ENCODE measurements around the gene MED25. TPM values are rescaled to one million over a fixed set of nuclear protein-coding genes. Genes with fewer than 3 reads are reported as not detected.

MED25 gene
- total RNA-seq, 4 donors from 2014 or later = 14.4 to 32.2 (median 19.6) TPM

DNA sequence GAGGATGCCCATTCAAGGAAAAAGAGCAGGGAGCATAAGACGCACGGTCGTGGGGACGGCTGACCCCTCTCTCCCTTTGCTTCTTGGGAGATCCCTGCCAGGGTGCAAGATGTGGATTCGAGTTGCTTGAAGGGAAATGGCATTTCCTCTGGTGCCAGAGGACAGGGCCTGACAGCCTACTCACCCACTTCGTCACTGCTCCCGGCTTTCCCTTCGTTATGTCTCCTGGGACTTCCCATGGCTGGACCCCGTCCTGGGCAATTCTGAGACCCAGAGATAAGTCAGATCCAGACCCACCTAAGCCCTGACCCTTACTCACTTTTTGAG, 60.6 kb downstream of the MED25 start:
- no peak for ATAC-seq (ENCODE audit: low FRiP score)
- DNase-seq (ENCODE audit: low spot score) = no peak
- TF ChIP-seq, protein P1, sequence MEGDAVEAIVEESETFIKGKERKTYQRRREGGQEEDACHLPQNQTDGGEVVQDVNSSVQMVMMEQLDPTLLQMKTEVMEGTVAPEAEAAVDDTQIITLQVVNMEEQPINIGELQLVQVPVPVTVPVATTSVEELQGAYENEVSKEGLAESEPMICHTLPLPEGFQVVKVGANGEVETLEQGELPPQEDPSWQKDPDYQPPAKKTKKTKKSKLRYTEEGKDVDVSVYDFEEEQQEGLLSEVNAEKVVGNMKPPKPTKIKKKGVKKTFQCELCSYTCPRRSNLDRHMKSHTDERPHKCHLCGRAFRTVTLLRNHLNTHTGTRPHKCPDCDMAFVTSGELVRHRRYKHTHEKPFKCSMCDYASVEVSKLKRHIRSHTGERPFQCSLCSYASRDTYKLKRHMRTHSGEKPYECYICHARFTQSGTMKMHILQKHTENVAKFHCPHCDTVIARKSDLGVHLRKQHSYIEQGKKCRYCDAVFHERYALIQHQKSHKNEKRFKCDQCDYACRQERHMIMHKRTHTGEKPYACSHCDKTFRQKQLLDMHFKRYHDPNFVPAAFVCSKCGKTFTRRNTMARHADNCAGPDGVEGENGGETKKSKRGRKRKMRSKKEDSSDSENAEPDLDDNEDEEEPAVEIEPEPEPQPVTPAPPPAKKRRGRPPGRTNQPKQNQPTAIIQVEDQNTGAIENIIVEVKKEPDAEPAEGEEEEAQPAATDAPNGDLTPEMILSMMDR (IDR thresholded peaks at IDR 0.05) = no peak

DNA sequence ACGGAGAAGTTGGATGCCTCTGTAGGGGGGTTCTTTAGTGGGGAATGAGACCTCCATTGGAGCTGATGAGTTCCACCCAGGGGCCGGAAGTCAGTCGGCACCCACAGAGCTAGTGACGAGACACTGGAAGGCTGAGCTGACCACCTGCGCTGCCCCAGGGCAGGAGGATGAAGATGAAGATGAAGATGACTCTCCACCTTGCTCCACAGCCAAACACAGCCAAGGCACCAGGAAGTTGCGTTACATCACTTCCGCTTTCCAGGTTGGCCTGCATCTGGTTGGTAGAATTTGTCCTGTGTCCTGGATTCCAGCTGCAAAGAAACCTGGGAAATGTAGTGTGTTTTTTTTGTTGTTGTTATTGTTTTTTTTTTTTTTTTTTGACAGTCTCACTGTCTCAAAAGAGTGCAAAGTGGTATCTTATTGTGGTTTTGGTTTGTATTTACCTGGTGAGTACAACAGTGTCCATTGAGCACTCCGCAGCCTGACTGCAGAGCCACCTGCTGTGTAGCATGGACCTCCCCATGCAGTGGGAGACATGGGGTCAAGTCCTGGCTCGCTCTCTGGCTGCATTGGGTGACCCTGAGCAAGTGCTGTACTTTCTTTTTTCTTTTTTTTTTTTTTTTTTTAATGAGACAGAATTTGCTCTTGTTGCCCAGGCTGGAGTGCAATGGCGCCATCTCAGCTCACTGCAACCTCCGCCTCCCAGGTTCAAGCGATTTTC, 61.3 kb downstream of the MED25 start:
- no peak for ATAC-seq (ENCODE audit: low FRiP score)
- no peak for DNase-seq (ENCODE audit: low spot score)
- TF ChIP-seq, protein P1 (IDR thresholded peaks at IDR 0.05) = no peak

DNA sequence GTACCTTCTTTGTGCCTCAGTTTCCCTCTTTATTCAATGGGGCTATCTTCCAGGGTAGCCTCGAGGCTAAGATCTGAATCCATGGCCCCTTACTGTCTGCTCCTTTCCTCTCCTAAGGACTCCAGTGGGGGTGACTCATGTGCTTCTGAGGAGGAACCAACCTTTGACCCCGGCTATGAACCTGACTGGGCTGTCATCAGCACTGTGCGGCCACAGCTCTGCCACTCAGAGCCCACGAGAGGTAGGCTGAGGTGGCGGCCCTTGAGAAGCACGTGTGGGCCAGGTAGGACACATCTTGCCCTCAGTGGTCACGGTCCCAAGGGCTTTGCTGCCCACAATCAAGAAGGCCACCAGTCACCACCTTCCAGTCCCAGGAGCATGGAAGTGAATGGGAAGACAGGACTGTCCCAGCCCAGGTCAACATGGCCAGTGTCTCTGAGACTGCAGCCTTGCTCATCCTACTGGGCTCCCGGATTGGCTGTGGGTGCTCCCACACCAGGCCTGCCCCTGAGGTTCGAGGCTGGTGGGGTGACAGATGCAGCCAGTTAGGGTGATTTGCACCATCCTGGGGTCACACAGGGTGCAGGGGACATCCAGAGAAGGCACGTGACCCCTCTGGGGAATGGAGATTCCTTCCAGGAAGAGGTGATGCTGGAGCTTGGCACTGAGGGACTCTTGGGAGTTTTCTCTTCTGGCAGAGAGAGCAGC, 62.2 kb downstream of the MED25 start:
- TF ChIP-seq, protein P1 (IDR thresholded peaks at IDR 0.05) = no peak
- no peak for ATAC-seq (ENCODE audit: low FRiP score)
- no peak for DNase-seq (ENCODE audit: low spot score)

DNA sequence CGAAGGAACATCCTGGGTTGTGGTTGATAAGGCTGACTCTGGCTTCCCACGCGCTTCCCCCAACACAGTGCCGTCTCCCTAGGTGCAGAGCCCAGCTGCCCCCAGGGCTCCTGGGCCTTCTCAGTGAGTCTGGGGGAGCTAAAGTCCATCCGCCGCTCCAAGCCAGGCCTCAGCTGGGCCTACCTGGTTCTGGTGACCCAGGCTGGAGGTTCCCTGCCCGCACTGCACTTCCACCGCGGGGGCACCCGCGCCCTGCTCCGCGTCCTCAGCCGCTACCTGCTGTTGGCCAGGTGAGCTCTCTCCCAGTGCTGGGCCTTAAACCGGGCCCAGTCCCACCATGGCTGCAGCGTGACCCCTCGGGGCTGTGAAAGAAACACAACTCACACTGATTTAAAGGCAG, 63.1 kb downstream of the MED25 start:
- TF ChIP-seq, protein P1 (IDR thresholded peaks at IDR 0.05) = no peak
- ATAC-seq (ENCODE audit: low FRiP score) (no peak), DNase-seq (ENCODE audit: low spot score) (no peak)

DNA sequence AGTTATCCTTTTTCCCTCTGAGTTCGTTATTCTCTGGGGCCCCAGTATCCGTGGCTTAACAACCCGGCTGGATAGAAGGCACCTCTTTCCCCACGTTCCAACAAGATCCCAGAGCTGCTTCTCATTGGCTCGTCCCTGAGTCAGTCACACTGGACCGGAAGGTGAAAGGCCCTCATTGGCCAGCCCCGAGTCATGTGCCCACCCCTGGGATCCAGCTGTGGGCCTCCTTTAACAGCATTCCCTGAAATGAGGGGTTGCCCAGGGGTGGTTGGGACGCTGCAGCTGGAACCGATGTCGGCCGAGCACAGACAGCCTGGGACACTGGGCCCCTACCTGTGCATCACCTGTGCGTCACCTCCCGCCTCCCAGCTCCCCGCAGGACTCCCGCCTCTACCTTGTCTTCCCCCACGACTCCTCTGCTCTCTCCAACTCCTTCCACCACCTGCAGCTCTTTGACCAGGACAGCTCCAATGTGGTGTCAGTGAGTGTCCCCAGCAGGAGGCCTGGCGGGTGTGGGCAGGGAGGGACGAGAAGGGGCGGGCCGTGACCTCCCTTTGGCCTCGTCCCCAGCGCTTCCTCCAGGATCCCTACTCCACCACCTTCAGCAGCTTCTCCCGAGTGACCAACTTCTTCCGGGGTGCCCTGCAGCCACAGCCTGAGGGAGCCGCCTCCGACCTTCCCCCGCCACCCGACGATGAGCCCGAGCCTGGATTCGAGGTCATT, 63.7 kb downstream of the MED25 start:
- TF ChIP-seq, protein P1 (IDR thresholded peaks at IDR 0.05) = no peak
- ATAC-seq (ENCODE audit: low FRiP score) = no peak
- DNase-seq (ENCODE audit: low spot score) = no peak

DNA sequence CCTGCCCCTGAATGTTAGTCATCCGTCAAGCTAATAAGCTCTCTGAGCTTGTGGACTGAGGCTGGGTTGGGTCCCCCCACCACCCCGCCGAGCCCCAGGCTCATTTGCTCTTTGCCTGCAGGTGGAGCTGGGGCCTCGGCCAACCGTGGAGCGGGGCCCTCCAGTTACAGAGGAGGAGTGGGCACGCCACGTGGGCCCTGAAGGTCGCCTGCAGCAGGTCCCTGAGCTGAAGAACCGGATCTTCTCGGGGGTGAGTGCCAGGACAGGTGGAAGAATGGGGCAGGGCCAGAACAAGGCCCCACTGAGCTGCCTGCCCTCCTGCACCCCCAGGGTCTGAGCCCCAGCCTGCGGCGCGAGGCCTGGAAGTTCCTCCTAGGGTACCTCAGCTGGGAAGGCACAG, 64.6 kb downstream of the MED25 start:
- DNase-seq (ENCODE audit: low spot score) = no peak
- ATAC-seq (ENCODE audit: low FRiP score) = no peak
- TF ChIP-seq, protein P1 (IDR thresholded peaks at IDR 0.05) = no peak

All from omental fat pad (tissue), 4 donors.